NB4 (cell line): ENCODE measurements around the gene NECTIN2.

Experiments
- CTCF ChIP-seq: IDR thresholded peaks from one replicate; pipeline ENCODE4 v1.5.1; 2012; ENCODE audit warnings: low read depth, low read length
- MAX ChIP-seq: IDR thresholded peaks from 2 replicates; pipeline ENCODE4 v1.6.1; 2011; ENCODE audit warnings: low read depth, low read length
- POLR2A ChIP-seq: IDR thresholded peaks from 2 replicates; pipeline ENCODE4 v1.6.1; 2011; ENCODE audit warnings: mild to moderate bottlenecking; ENCODE audit not compliant: insufficient read length; ENCODE audit errors: extremely low read depth

- TF ChIP-seq POLR2A (no peak), CTCF (no peak), MAX (no peak)
Measured at GRCh38 chr19:44872661-44873060, 26.6 kb downstream of the NECTIN2 start.
